Psoas muscle (tissue), 8 donors: Measurements from ENCODE around the gene SLC43A1. TPM values are rescaled to one million over a fixed set of nuclear protein-coding genes. Genes with fewer than 3 reads are reported as not detected.

Source experiments
- ATAC-seq, 4 donors: fragments of 200-7000 bp; cut with Tn5 transposase; one replicate each; pipeline ENCODE4 v1.9.1; 2020; ENCODE audit warnings: moderate library complexity in 3 of 4, mild to moderate bottlenecking in 2 of 4
- DNase-seq, 2 donors: peaks; one replicate each; pipeline ENCODE4 v3.0.0-alpha.2; 2020
- H3K27ac ChIP-seq: fragments of 200-600 bp; one replicate; pipeline ENCODE4 v1.8.0; 2022
- H3K27me3 ChIP-seq, 3 donors: fragments of 200-600 bp in 1 of 3; one replicate each; pipeline versions ENCODE4 v1.6.1 to v1.8.0; 2013 to 2022; ENCODE audit warnings: low read length in 2 of 3, mild to moderate bottlenecking in 2 of 3, moderate library complexity in 1 of 3; ENCODE audit not compliant: insufficient read depth in 3 of 3
- H3K36me3 ChIP-seq, 2 donors: fragments of 200-600 bp in 1 of 2; one replicate each; pipeline versions ENCODE4 v1.6.1 to v1.8.0; 2013 to 2022; ENCODE audit warnings: low read depth in 1 of 2, mild to moderate bottlenecking in 1 of 2, moderate library complexity in 1 of 2; ENCODE audit not compliant: insufficient read depth in 1 of 2
- H3K4me1 ChIP-seq: fragments of 200-600 bp; one replicate; pipeline ENCODE4 v1.8.0; 2022
- H3K4me3 ChIP-seq: fragments of 200-600 bp; one replicate; pipeline ENCODE4 v1.8.0; 2022; ENCODE audit warnings: mild to moderate bottlenecking
- H3K9me3 ChIP-seq: fragments of 200-600 bp; one replicate; pipeline ENCODE4 v1.8.0; 2022
- WGBS, 3 donors: extraction: QIAGEN DNeasy Blood & Tissue Kit; methylation state at CpG; one replicate each; pipeline versions ENCODE4 v1.1.6 to v1.1.7; 2013; 5-methylcytosine and 5-hydroxymethylcytosine counted together
- intact Hi-C, 2 donors: fragments of 100-400 bp; cut with DNase I; formaldehyde crosslinking; loops; one replicate each; pipeline versions ENCODE4 v1.11.0 to v1.14.2; 2022
- polyA plus RNA-seq, 3 donors: library from polyadenylated mRNA; stranded (reverse); fragments of 200-250 nt; gene quantifications; one replicate each; pipeline ENCODE4 v1.2.3, GENCODE V29; 2013
- total RNA-seq, 4 donors: library from RNA; stranded (reverse); fragmentation: NEBNext Ultra II Directional in 2 of 4; extraction: Animal tissue kit (Norgen Biotek cat#: 25700) in 2 of 4; gene quantifications; one replicate each; pipeline versions ENCODE4 v1.2.1 to v1.2.4, GENCODE V29; 2021 to 2023
- TF ChIP-seq, protein P1 (sequence below): fragments of 200-600 bp; IDR thresholded peaks from one replicate; pipeline ENCODE4 v1.8.0; 2022; ENCODE audit warnings: antibody characterized with exemption
- donor health status: healthy with polysubstance abuse.
- donor health status: DM: no; HTN: no; CAD: no; lungs with moderate emphysema.
- donor health status: Bipolar disorder and iron deficiency.
- donor health status: healthy.
- donor health status: DM: yes; HTN: yes; CAD: no.
- donor health status: DM: no; HTN: no; CAD: no.
- donor health status: DM: no; HTN: no; CAD: no.
- donor health status: DM: yes; HTN: yes; CAD: no.

The SLC43A1 gene
- total and polyA plus RNA-seq, 7 donors, result 3.5 to 15.3 (median 7.5) TPM

- no peak for ATAC-seq
- intact Hi-C loops, result no loop called here
- no peak for DNase-seq
- H3K36me3 ChIP-seq, result peaks cover 0 to 54% of the 10 kb centered on the region in 2 donors
- TF ChIP-seq, protein P1, sequence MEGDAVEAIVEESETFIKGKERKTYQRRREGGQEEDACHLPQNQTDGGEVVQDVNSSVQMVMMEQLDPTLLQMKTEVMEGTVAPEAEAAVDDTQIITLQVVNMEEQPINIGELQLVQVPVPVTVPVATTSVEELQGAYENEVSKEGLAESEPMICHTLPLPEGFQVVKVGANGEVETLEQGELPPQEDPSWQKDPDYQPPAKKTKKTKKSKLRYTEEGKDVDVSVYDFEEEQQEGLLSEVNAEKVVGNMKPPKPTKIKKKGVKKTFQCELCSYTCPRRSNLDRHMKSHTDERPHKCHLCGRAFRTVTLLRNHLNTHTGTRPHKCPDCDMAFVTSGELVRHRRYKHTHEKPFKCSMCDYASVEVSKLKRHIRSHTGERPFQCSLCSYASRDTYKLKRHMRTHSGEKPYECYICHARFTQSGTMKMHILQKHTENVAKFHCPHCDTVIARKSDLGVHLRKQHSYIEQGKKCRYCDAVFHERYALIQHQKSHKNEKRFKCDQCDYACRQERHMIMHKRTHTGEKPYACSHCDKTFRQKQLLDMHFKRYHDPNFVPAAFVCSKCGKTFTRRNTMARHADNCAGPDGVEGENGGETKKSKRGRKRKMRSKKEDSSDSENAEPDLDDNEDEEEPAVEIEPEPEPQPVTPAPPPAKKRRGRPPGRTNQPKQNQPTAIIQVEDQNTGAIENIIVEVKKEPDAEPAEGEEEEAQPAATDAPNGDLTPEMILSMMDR, result no peak
- peaks cover 28% of the 10 kb centered on the region for H3K4me1 ChIP-seq
- peaks cover 0 to 6% (median 5%) of the 10 kb centered on the region in 3 donors for H3K27me3 ChIP-seq
- H3K4me3 ChIP-seq, result no peak overlapping the region
- no peaks in the 10 kb centered on the region for H3K9me3 ChIP-seq
- no peak overlapping the region for H3K27ac ChIP-seq
- WGBS, 3 donors, result 85 to 91% (median 89%) methylated on average over 10 of the region's 10 CpGs
These were observed 30.1 kb downstream of the SLC43A1 start for GRCh38 chr11:57485217-57485990.

GRCh38 chr11:57484141-57484710 is 31.3 kb downstream of the SLC43A1 start:
- Histone ChIP-seq H3K9me3 (no peaks in the 10 kb centered on the region), H3K27ac (no peak overlapping the region), H3K36me3 (peaks cover 0 to 47% of the 10 kb centered on the region in 2 donors), H3K27me3 (peaks cover 0 to 6% (median 5%) of the 10 kb centered on the region in 3 donors), H3K4me3 (no peak overlapping the region), H3K4me1 (peaks cover 28% of the 10 kb centered on the region)
- TF ChIP-seq, protein P1, result no peak
- ATAC-seq, result no peak
- 67 to 78% (median 71%) methylated on average over 7 of the region's 7 CpGs for WGBS, 3 donors
- intact Hi-C loops, result loop anchor here in 1 of 2 donors (5.0 kb wide), 1 partner anchor 137 kb away; no protein-coding TSS in a partner anchor
- no peak for DNase-seq

DNA sequence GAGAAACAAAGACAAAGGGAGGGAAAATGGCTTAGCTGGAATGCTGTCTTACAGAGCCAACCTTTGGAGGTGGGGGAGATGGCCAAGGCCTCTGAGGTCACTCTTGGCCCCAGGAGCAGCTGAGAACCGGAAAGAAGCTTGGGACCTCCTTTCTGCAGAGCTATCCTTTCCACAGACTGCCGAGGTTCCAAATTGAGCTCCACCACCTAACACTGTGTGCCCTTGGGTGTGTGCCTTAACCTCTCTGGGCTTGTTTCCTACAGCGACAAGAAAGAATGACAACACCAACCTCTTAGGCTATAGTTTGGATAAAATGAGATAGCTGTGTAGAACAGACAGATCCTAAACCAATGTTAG is 32.0 kb downstream of the SLC43A1 start:
- 49 to 58% (median 57%) methylated on average over 3 of the region's 3 CpGs for WGBS, 3 donors
- Histone ChIP-seq H3K4me3 (no peak overlapping the region), H3K27me3 (peaks cover 0 to 6% (median 5%) of the 10 kb centered on the region in 3 donors), H3K4me1 (peaks cover 25% of the 10 kb centered on the region), H3K9me3 (no peaks in the 10 kb centered on the region), H3K27ac (no peak overlapping the region), H3K36me3 (peaks cover 0 to 43% of the 10 kb centered on the region in 2 donors)
- TF ChIP-seq, protein P1, result no peak
- intact Hi-C loops, result loop anchor here in 1 of 2 donors (5.0 kb wide), 1 partner anchor 136 kb away; no protein-coding TSS in a partner anchor
- ATAC-seq (no peak), DNase-seq (no peak)

- TF ChIP-seq, protein P1, result peak; percentile 64
- Histone ChIP-seq H3K27me3 (peaks cover 0 to 6% (median 5%) of the 10 kb centered on the region in 3 donors), H3K9me3 (no peaks in the 10 kb centered on the region), H3K27ac (no peak overlapping the region), H3K4me1 (peaks cover 19% of the 10 kb centered on the region), H3K36me3 (peaks cover 0 to 37% of the 10 kb centered on the region in 2 donors), H3K4me3 (peak overlapping the region; percentile 61)
- ATAC-seq, result peak; percentile 55 to 76 (median 68)
- 1 to 4% (median 2%) methylated on average over 37 to 52 of the region's 52 CpGs for WGBS, 3 donors
- intact Hi-C loops, result loop anchor here in 1 of 2 donors (5.0 kb wide), 1 partner anchor 136 kb away; no protein-coding TSS in a partner anchor
- peak; percentile 47 to 70 for DNase-seq
These were observed 32.5 kb downstream of the SLC43A1 start for GRCh38 chr11:57482782-57483561.
